GM18526 (cell line): ENCODE results near the gene DNAH2.

ENCODE experiments used
- POLR2A ChIP-seq: IDR thresholded peaks from 3 replicates; pipeline ENCODE4 v1.6.1; 2011; ENCODE audit not compliant: insufficient read length; ENCODE audit errors: extremely low read depth

The DNAH2 gene

DNA sequence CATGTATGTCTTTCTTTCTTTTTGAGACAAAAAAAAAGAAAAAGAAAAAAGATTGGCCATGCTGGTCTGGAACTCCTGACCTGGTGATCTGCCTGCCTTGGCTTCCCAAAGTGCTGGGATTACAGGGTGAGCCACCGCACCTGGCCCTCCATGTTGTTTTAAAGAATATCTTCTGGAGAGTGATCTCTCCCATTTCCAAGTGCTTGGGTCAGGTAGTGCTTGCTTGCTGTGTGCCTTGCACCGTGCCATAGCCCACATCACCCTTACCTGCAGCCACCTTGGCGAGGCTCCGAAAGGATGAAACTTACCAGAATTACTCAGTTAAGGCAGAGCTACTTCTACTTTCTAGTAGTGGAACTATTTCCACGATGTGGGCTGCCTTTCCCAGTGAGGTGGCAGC is 97.4 kb downstream of the DNAH2 start:
- no peak for TF ChIP-seq POLR2A

- no peak for TF ChIP-seq POLR2A
Observed at GRCh38 chr17:7816926-7817642, 99.5 kb downstream of the DNAH2 start.

- TF ChIP-seq POLR2A: no peak
Observed at GRCh38 chr17:7817643-7817964, 100.1 kb downstream of the DNAH2 start.

- TF ChIP-seq POLR2A: no peak
Observed at GRCh38 chr17:7818026-7818425, 100.5 kb downstream of the DNAH2 start.

DNA sequence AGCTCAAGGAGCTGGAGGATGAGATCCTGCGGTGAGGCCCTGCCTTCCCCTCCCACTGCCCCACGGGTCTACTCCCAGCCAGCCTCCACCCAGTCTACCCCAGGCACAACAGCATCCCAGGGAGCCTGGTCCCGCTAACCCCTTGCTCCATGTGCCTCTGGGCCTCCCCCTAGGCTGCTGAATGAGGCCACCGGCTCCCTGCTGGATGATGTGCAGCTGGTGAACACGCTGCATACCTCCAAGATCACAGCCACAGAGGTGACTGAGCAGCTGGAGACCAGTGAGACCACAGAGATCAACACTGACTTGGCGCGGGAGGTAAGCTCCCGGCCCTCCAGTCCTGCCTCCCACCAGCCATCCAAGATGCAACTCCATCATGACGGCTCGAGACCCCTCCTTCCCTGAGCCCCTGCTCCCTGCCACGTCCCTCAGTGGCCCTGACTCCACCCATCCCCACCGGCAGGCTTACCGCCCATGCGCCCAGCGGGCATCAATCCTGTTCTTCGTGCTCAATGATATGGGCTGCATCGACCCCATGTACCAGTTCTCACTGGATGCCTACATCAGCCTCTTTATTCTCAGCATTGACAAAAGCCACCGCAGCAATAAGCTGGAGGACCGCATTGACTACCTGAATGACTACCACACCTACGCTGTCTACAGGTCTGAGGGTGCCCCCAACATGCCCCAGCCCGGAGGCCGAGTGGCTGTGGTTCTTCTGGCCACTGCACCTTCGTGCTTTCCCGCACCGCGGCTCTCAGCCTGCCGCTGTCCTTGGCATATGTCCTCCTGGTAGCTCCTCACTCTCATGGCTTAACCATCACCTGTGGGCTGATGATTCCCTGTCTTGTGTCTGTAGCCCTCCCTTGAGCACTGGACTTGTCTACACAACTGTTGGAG is 101.5 kb downstream of the DNAH2 start:
- no peak for TF ChIP-seq POLR2A

GRCh38 chr17:7820231-7820630 is 102.7 kb downstream of the DNAH2 start:
- no peak for TF ChIP-seq POLR2A

DNA sequence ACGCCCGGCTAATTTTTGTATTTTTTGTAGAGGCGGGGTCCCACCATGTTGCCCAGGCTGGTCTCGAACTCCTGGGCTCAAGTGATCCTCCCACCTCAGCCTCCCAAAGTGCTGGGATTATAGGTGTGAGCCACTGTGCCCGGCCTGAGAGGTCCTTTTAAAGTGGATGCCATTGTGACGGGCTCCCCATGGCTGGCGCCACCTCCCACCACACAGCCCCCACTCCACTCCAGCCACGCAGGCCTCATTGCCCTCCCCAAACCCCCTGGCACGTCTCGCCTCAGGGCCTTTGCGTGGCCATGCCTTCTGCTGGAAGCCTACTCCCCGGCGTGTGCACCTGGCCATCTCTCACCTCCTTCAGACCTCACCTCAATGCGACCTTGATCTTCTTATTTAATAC is 104.6 kb downstream of the DNAH2 start:
- TF ChIP-seq POLR2A: no peak

- TF ChIP-seq POLR2A: no peak
Observed at GRCh38 chr17:7823581-7824001, 106.0 kb downstream of the DNAH2 start.

- TF ChIP-seq POLR2A: no peak
Observed at GRCh38 chr17:7824021-7824924, 106.7 kb downstream of the DNAH2 start.

DNA sequence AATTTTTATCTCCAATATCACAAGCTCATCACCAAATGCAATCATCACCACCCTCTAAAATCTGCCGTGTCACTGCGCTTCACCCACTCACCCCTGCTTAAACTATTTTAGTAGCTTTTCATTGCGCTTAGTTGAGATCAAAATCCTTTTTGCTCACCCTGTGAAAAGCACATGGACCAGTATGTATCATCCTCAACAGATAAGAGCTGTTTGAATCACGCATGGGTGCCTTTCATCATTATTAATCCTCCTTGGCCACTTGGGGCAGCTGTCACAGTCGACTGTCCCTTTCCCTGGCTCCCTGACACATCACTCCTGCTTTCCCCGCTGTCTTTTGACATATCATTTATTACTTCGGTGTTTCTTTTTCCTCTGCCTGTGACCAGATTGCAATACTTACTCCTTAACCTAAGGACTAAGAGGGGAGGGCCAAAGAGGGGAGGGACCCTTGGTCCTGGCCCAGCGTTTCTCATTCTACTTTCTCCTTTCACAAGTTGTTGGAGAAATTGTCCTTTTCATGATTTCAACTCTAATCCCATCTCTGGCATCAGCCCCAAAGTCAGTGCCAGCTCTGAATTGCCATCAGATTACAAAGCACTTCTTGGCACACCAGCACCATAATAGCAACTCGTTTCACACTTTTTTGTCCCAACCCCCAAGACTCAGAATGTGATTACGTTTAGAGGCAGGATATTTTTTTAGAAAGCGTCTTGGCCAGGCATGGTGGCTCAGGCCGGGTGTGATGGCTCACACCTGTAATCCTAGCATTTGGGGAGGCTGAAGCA is 107.9 kb downstream of the DNAH2 start:
- TF ChIP-seq POLR2A: no peak

- no peak for TF ChIP-seq POLR2A
Observed at GRCh38 chr17:7830616-7831015, 113.1 kb downstream of the DNAH2 start.

DNA sequence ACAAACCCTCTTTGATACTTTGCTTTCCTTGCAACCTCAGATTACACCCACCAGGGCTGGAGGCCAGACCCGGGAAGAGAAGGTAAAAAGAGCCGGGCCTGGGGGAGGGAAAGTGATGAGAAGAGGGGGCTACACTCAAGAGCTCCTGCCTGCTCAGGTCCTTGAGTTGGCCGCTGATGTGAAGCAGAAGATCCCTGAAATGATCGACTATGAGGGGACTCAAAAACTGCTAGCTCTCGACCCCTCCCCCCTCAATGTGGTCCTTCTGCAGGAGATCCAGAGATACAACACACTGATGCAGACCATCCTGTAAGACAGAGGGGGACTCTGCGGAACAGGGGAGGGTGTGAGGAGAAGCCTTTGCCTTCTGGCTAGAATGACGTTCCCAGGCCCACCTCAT is 113.7 kb downstream of the DNAH2 start:
- TF ChIP-seq POLR2A: no peak

DNA sequence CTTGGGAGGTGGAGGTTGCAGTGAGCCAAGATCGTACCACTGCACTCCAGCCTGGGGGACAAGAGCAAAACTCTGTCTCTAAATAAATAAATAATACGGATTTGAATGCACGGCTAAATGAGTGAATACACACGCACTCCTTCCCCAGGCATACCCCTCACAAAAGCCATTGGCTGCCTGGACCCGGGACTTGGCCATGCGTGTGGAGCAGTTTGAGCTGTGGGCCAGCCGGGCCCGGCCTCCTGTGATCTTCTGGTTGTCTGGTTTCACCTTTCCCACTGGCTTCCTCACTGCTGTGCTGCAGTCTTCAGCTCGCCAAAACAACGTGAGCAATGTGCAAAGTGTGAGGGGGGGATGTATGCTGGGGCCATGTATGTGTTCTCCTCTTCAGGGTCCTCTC is 114.9 kb downstream of the DNAH2 start:
- no peak for TF ChIP-seq POLR2A

GRCh38 chr17:7833011-7833794 is 115.7 kb downstream of the DNAH2 start:
- no peak for TF ChIP-seq POLR2A
